GM19468 (cell line): ENCODE results near the gene AGMO.

Experiments used
- ATAC-seq: cut with Tn5 transposase; IDR thresholded peaks from one replicate; pipeline ENCODE4 v1.9.1; 2021; ENCODE audit warnings: mild to moderate bottlenecking, moderate library complexity, moderate number of reproducible peaks; ENCODE audit not compliant: unreplicated experiment; ENCODE audit errors: extremely low read depth

Gene AGMO

DNA sequence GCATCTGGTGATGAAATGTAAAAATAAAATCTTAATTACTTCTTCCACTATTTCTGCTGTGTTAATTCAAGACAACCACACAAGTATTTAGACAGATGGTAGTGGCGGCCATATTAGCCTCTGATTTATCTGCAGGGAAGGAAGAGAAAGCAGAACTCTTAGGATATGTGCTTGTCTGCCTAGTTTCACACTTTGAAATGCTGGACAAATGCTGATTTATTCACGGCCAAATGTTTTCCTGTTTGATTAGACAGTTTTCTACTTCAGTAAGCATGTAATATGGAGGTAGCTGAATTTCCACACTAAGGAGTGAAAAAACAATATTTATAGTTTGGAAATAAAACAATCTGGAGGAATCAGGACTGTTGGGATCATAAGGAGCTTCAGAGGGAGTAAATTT is 158.1 kb downstream of the AGMO start:
- ATAC-seq = no peak

DNA sequence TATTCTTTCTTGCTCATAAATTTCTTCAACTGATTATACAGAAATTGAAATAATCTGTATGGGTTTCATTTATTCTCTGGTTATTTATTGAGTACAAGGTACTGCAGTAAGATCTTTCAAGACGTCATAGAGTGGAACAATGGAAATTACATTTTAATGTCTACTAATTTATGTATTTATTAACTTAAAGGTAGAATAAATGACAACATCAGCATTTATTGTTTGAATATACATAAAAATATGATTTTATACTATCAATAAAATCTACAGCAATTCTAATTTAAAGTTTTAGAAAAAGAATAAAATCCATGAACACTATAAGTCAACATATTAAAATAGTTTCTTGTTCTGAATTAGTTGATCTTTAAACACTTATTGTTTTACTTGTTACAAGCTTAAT is 158.5 kb downstream of the AGMO start:
- ATAC-seq = no peak

DNA sequence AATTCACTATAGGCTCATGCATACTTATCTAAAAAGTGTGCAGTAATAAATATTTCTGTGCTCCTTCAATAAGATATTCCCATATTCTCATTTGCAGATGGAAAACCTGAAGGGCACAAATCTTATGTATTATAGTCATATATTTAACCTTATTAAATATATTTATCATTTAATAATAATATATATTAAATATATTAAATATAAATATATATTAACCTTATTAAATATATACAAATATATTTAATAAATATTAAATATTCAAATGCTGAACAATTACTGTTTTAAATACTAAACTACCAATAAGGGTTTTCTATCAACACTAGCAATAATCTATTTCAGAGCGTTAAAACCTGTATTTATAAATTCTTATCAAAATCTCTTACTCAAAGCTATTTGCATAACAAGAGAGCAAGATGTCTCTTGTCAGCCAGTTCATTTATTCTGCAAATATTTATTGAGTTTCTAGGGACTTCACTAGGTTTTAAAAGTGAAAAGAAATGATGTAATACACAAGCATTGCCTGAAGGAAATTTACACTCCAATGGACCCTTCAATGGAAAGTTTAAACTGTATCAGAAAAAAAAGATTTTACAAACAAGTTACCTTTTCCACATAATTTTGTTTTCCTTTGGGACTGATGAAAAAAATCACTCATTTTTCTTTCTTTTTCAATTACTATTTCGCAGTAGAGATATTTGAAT is 159.2 kb downstream of the AGMO start:
- no peak for ATAC-seq

DNA sequence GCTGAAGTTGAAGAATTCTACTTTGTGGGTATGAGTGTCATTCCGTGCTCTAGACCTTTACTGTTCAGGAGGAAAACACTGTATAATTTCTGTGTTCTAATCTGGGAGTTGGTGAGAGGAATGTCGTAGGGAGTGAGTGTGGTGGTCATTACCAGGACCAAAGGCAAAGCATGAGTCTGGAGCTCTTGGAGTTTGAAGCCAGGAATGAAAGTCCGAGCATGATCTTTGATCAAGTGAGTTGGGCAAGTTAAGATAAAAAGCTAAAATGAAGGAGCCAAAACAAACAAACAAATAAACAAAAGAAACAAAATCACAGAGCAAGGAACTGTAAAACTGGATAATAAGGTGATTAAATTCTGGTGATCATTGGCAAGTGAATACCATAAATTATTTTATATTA is 161.4 kb downstream of the AGMO start:
- no peak for ATAC-seq

DNA sequence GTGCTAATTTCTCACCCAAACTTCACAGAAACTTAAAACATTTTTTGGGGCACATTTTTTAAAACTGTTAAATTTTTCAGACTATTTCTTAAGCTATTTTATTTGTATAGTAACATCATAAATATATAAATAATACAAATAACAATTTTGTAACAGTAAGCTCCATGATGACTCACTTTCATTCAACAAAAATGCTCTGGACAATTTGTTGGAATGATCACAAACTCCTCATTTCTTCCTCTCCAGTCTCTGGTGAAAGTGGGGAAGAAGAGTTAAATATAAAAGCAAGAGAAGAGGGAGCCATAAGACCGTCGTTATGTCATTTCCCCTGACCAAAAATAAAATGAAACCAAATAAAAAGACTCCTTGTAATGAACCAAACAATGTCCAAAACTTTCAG is 162.4 kb downstream of the AGMO start:
- ATAC-seq = no peak

DNA sequence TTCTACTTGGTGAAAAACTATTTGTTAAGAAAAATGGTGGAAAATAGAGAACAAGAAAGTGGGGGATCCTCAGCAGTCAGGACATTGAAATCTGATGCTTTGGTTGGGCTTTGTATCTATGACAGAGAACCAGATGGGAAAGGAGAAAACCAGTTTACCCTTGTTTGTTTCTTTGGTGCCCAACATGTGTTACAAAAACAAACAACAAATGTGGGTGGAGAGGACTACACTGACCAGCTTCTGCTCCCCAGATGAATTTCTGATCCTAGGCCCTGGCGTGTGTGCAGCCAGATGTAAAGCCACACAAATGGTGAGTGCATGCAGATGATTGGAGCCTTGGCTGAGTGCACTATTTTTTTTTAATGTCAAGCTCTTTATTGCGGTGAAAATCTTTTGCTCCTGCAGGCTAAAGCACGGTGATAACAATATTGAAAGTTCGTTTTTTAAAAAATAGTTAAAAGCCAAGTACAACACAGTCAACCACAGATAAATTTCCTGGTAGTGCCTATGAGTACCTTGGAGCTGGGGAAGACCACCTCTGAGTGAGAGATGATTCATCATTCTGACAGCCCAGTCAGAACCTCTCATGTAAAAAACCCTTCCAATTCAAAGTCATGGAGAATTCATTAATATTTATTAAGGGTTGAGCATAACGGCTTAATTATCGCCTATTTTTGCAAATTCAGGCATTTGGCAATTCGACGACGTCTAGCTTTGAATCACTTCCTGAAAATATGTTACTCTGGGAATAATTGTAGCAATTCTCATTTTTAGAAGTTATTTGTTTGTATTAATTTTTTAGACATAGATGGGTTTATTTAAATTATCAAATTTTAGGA is 163.7 kb downstream of the AGMO start:
- ATAC-seq = no peak

DNA sequence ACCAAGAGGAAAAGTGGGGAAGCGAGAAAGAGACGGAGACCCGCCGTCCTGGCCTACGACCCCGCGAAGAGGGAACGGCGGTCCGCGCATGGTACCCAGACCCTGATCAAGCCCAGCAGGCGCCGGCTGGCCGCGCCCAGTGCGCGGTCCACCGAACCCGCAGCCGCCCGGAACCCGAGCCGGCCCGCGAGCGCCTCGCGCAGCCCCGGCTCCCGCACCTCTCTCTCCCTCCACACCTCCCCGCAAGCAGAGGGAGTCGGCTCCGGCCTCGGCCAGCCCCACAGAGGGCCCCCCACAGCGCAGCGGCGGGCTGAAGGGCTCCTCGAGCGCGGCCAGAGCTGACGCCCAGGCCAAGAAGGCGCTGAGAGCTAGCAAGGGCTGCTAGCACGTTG is 164.7 kb downstream of the AGMO start:
- no peak for ATAC-seq

DNA sequence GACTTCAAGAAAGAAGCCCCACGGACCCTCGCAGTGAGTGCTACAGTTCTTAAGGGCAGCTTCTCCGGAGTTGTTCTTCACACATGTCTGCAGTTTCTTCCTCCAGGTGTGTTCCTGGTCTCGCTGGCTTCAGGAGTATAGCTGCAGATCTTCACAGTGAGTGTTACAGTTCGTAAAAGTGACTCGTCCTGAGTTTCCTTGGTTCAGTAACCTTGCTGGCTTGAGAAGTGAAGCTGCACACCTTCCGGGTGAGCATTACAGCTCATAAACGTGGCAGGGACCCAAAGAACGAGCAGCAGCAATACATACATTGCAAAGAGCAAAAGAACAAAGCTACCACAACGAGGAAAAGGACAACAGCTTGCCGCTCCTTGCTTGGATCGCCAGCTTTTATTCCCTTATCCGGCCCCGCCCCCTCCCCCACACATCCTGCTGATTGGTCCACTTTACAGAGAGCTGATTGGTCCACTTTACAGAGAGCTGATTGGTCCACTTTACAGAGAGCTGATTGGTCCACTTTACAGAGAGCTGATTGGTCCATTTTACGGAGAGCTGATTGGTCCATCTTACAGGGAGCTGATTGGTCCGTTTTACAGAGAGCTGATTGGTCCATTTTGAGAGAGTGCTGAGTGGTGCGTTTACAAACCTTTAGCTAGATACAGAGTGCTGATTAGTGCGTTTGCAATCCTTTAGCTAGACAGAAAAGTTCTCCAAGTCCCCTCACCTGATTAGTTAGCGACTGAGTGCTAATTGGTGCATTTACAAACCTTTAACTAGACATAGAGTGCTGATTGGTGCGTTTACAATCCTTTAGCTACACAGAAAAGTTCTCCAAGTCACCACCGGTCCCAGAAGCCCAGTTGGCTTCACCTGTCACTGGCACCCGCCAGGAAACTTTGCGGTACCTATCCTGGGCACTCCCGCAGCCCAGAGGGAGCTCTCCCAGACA is 165.3 kb downstream of the AGMO start:
- no peak for ATAC-seq

DNA sequence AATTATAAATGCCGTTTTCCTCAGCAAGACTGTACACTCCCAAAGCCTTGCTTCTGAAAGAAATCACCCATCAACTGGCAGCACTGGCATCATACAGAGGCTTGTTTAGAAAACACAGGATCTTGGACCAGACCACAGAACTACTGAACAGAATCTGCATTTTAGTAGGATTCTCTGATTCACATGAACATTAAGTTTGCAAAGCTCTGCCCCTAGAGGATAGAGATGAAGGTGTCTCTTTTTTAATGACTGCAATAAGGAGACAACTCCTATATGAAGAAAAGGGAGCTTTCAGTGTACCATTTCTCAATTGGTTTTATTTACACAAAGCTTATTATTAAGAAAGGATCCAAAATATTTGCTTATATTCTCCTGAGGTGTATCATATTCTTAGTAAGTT is 172.7 kb downstream of the AGMO start:
- ATAC-seq = no peak

DNA sequence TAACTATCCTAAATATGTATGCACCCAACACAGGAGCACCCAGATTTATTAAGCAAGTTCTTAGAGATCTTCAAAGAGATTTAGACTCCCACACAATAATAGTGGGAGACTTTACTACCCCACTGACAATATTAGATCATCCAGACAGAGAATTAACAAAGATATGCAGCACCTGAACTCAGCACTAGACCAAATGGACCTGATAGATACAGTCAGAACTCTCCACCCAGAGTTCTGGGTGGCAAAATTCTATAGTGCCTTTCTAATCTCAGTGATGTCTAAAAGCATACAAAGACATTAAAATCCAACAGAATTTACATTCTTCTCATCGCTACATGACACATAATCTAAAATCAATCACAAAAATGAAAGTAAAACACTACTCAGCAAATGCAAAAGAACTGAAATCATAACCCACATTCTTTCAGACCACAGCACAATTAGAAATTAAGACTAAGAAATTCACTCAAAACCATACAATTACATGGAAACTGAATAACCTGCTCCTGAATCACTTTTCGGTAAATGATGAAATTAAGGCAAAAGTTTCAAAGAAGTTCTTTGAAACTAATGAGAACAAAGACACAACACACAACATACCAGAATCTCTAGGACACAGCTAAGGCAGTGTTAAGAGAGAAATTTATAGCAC is 183.2 kb downstream of the AGMO start:
- no peak for ATAC-seq

DNA sequence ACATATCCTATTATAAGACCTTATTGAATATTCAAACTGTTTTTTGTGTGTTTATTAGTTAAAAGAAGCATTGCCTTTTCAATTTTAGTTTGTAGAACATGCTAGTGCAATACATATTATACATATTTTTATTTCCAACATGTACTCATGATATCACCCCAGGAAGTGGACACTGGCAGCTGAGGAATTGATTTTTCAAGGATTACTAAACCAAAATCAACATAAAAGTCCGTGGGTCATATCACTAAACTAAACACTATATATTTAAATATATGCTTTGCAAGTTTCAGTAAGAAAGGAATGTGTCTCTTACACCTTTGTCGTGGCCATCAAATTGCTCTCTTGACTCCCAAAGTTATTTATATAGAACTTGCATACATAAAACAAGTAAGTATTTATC is 185.2 kb downstream of the AGMO start:
- no peak for ATAC-seq

DNA sequence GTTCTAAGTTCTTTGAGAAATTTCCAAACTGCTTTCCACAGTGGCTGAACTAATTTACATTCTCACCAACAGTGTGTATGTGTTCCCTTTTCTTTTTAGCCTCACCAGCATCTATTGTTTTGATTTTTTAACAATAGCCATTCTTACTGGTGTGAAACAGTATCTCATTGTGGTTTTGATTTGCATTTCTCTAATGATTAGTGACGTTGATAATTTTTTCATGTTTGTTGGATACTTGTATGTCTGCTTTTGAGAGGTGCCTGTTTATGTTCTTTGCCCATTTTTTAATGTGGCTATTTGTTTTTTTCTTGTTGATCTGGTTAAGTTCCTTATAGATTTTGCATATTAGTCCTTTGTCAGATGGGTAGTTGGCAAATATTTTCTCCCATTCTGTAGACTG is 191.4 kb downstream of the AGMO start:
- no peak for ATAC-seq

DNA sequence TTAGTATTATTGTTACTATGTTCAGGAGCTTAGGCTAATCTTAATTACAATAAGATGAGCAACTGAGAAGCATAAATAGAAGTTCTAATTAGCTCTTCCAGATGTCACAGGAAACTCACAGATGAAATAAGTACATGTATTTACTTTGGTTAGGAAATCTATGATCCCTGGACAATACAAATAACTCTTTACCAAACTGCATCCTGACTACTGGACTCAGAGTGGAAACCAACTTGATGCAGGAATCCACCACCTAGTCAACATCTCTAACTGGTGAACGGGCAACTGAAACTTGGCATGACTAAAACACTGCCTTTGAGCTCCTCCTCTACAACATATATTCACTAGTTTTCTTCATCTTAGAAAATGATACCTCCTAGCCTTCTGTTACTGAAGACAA is 193.2 kb downstream of the AGMO start:
- no peak for ATAC-seq

DNA sequence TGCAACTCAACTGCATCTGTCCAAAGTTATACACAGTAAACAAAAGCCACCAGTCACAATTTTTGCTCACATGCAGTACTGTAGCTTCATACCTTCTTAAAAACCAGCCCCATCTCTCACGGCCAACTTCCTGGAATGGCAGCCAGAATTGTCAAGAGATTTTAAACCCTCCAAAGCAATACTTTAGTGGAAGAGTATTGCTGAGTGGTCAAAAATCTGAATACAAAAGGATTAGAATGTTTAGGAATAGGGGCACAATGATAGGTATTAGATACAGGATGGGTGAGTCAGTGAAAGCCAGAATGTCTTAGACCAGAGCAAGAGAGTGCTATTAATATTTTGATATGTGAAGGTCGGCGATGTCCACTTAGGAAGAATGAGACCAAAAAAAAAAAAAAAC is 193.9 kb downstream of the AGMO start:
- no peak for ATAC-seq

DNA sequence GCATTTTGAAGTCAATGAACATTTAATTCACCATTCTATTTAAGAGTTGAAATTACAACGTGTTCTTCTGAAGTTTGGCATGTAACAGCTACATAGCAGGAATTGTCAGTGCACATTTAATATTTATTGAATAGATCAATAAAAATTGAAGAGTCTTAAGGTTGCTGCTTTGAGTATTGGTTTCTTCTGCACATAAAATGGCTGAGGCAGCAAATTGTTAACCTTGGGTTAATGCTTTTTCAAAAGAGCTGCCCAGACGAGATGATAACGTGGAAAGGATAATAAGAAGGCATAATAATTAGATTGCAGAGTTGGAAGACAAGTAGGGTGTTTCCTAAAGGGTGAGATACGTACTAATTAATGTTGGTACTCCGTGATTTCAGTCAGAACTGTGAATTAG is 203.7 kb downstream of the AGMO start:
- no peak for ATAC-seq

DNA sequence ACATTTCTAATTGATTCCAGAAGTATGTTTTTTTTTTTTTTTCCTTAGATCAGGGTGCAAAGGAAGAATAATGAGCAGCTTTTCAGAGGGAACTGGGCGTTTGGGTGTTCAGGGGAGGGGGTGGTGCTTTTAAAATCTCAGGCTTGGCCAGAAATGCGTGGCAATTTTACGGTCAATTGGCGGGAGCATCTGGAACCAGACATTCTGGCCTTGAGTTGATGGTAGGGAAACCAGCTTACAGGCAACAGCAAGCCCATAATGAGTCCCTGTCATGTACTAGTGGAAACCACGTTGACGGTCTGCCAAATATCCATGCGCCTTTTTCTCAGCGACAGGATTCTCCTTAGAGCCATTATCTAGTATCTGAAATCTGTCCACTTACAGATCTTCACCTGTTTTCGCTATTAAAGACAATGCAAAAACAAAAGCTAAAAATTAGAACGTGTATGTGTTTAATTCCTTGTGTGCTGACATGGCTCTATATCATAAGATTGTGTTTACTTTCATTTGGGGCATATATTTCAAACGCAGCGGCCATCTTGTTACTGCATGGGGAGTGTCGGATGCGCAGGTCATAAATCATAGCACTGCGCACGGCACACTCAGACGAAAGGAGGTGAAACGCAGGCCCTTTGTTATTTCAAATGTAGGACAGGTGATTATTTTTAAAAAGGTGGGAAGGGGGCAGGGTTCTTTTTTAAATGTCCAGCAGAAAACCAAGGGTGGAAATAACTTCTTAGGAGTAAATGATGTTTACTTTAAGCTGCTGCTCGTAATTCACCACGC is 209.2 kb downstream of the AGMO start:
- no peak for ATAC-seq

DNA sequence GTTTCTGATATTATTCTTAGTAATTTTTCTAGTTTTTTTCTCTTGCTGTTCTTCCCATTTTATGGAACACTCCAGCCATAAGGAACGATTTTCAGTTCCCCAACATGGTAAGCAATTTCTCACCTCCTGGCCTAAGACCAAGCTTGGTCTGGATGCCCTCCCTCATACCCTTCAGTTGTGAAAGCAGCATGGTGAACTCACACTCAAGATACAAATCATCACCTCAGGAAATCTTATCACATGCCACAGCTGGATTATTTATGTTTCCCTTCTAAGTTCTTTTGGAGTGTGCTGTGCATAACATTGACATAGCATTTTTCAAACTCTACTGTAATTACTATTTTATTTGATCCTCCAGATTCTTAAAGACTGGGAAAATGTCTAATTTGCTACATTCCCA is 216.6 kb downstream of the AGMO start:
- no peak for ATAC-seq

DNA sequence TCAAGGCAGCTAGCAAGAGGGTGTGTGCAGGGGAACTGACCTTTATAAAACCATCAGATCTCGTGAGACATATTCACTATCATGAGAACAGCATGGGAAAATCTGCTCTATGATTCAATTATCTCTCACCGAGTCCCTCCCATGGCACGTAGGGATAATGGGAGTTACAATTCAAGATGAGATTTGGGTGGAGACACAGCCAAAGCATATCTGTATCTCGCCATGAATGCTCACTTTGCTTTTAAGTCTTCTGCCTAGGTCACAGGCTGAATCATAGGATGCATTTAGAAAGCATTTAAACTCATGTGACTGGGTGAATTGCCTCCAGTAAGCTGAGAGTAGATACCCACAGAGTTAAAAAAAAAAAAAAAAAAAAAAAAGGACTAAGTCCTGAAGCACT is 220.0 kb downstream of the AGMO start:
- no peak for ATAC-seq

DNA sequence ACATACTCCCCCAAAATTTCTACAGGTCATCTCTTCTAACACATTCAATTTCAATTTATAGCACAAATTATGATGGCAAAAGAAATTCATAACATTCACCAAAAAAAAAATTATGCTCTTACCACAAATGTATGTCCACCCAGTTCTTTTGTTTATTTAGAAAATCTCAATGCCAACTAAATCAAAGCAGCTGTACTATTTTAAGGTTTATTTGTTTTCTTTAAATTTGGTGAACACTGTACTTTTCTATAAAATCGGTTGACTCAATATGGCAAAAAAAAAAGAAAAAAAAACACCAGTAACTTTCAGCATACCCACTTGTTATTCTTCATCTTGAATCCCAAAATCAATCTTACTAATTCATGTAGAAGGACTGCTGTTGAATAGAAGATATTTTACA is 225.7 kb downstream of the AGMO start:
- no peak for ATAC-seq

DNA sequence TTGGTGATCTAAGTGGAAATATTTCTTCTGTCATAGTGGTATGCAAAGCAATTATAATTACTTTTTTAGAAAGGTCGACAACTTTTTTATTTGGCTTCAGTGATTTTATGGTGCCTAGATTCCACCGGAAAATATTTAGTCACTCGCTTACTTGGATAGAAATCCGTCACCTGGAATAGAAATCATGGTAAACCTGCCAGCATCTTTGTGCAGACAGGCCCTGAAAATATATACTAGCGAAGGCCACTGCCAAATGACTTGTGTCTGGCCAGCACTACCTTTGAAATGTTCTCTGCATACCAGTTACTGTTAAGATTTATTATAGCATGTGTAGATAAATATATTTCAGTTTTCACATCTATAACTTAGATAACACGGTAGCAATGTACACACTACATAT is 226.4 kb downstream of the AGMO start:
- no peak for ATAC-seq
